Omental fat pad (tissue), 4 donors: ENCODE data around the gene PGF. TPM values are rescaled to one million over a fixed set of nuclear protein-coding genes. Genes with fewer than 3 reads are reported as not detected.

ENCODE experiments used
- ATAC-seq: fragments of 150-250 bp; one replicate; pipeline ENCODE4 v1.9.1; 2016; ENCODE audit warnings: mild to moderate bottlenecking, moderate library complexity; ENCODE audit not compliant: low FRiP score
- DNase-seq: peaks from one replicate; pipeline ENCODE4 v3.0.0-alpha.2; 2019; ENCODE audit warnings: low spot score
- CTCF ChIP-seq, 3 donors: fragments of 450-650 bp; IDR thresholded peaks; one replicate each; pipeline ENCODE4 v1.5.1; 2016 to 2017; ENCODE audit warnings: antibody characterized with exemption in 3 of 3, mild to moderate bottlenecking in 3 of 3, moderate library complexity in 2 of 3
- total RNA-seq, 4 donors: library from RNA; depleted of rRNA; stranded (reverse); fragments of >200 nt; gene quantifications; one replicate each; pipeline ENCODE4 v1.1.0, GENCODE V29; 2016

PGF gene
- total RNA-seq, 4 donors from 2014 or later: 3.2 to 28.4 (median 7.1) TPM

- ATAC-seq: no peak
- no peak for DNase-seq
- no peak for TF ChIP-seq CTCF (IDR thresholded peaks at IDR 0.05)
These were observed 7.8 kb upstream of the PGF start for GRCh38 chr14:74963178-74963704.

GRCh38 chr14:74962493-74962892, 7.1 kb upstream of the PGF start:
- DNase-seq (no peak), ATAC-seq (no peak)
- no peak for TF ChIP-seq CTCF (IDR thresholded peaks at IDR 0.05)

GRCh38 chr14:74962046-74962445, 6.6 kb upstream of the PGF start:
- no peak for ATAC-seq
- DNase-seq: no peak
- no peak for TF ChIP-seq CTCF (IDR thresholded peaks at IDR 0.05)

- no peak for DNase-seq
- TF ChIP-seq CTCF (IDR thresholded peaks at IDR 0.05): no peak
- ATAC-seq: no peak
These were observed 6.0 kb upstream of the PGF start for GRCh38 chr14:74961238-74961911.

GRCh38 chr14:74960736-74961135, 5.3 kb upstream of the PGF start:
- DNase-seq (no peak), ATAC-seq (no peak)
- no peak for TF ChIP-seq CTCF (IDR thresholded peaks at IDR 0.05)

GRCh38 chr14:74959596-74960180, 4.3 kb upstream of the PGF start:
- ATAC-seq: no peak
- no peak for TF ChIP-seq CTCF (IDR thresholded peaks at IDR 0.05)
- DNase-seq: no peak
